ACC112 (cell line): ENCODE results near the gene NTM.

Experiments
- H2AFZ ChIP-seq: fragments of 200-600 bp; sonication (generic); one replicate; pipeline ENCODE4 v1.6.0; 2017; ENCODE audit warnings: antibody characterized with exemption, low read length; ENCODE audit not compliant: unreplicated experiment
- H3K27ac ChIP-seq: fragments of 200-600 bp; sonication (generic); 2 replicates; pipeline ENCODE4 v1.5.1; 2014; ENCODE audit warnings: low read depth, mild to moderate bottlenecking, antibody characterized with exemption, low read length, moderate library complexity
- H3K27me3 ChIP-seq: fragments of 200-600 bp; sonication (generic); 2 replicates; pipeline ENCODE4 v1.6.1; 2014; ENCODE audit warnings: mild to moderate bottlenecking, antibody characterized with exemption, low read length, moderate library complexity, mixed read lengths; ENCODE audit not compliant: insufficient read depth
- H3K36me3 ChIP-seq: fragments of 200-600 bp; sonication (generic); 2 replicates; pipeline ENCODE4 v1.6.1; 2016; ENCODE audit warnings: mild to moderate bottlenecking, antibody characterized with exemption, low read length, moderate library complexity, mixed read lengths; ENCODE audit not compliant: insufficient read depth
- H3K4me1 ChIP-seq: fragments of 200-600 bp; sonication (generic); one replicate; pipeline ENCODE4 v1.6.1; 2016; ENCODE audit warnings: low read length, mixed read lengths; ENCODE audit not compliant: insufficient read depth, unreplicated experiment, control insufficient read depth
- H3K4me3 ChIP-seq: fragments of 200-600 bp; sonication (generic); 2 replicates; pipeline ENCODE4 v1.5.1; 2014; ENCODE audit warnings: mild to moderate bottlenecking, low read depth, low read length
- H3K79me2 ChIP-seq: fragments of 200-600 bp; sonication (generic); one replicate; pipeline ENCODE4 v1.6.0; 2016; ENCODE audit warnings: low read length; ENCODE audit not compliant: control insufficient read depth, unreplicated experiment, insufficient read depth

The NTM gene

DNA sequence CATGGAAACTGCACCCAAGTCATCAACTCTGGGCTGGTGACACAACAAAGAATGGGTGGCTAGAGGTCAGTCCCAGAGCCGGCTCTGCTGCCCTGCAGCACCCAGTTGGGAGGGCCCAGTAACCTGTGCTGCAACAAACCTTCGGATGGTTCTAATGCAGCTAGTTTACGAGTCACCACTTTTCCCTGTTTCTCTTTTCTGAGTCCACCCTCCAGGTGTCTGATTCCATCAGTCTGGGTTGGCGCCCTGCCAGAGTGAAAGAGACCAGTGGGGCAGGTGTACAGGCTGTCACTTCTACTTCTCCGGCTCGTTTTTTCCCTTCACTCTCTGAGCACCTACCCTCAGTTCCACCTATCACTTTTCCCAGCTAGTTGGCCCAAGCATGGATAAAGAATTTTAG lies 572.9 kb downstream of the NTM start:
- H3K4me1 ChIP-seq = no peaks in the 10 kb centered on the region
- no peak overlapping the region for H3K4me3 ChIP-seq
- no peak overlapping the region for H3K27ac ChIP-seq
- no peak overlapping the region for H2AFZ ChIP-seq
- no peaks in the 10 kb centered on the region for H3K36me3 ChIP-seq
- H3K79me2 ChIP-seq = no peaks in the 10 kb centered on the region
- H3K27me3 ChIP-seq = no peaks in the 10 kb centered on the region

DNA sequence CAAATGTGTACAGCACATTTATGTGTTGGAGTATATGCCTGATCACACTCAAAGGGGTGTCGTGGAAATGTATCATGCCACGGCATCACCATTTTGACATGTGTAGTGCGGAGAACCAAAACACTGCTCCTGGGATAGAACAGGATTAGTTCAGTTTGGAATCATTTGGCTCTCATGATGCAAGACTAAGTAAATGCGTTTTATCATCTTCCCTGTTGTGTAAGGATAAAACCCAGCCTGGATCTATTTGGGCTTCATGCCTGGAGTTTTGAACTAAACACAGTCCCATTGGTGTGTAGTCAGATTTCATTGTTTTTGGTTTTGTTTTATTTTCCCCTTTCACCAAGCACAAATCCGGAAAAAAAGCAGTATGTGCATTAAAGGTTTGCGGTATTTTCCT lies 574.3 kb downstream of the NTM start:
- H3K27me3 ChIP-seq = no peaks in the 10 kb centered on the region
- H3K36me3 ChIP-seq = no peaks in the 10 kb centered on the region
- no peaks in the 10 kb centered on the region for H3K79me2 ChIP-seq
- H3K4me1 ChIP-seq = no peaks in the 10 kb centered on the region
- H3K27ac ChIP-seq = no peak overlapping the region
- H3K4me3 ChIP-seq = no peak overlapping the region
- H2AFZ ChIP-seq = no peak overlapping the region

DNA sequence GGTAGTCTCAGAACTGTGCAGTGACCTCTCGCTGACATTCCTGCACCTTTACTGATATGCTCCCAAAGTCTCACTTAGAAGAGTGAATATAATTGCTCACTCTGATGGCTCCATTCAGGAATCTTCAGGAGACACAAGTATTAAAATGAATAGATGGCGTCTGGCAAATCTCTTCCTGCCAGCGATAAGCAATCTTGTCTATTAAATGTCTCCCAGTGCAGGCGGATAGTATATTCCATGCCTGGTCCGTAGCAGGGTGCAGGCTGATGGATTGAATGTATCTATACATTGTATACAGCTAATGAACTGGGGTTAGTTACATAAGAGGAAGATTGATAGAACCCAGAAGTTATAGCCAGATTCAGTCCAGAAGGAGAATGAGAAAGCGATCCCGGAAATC lies 575.3 kb downstream of the NTM start:
- Histone ChIP-seq H3K4me3 (no peak overlapping the region), H3K27ac (no peak overlapping the region), H3K79me2 (no peaks in the 10 kb centered on the region), H3K27me3 (no peaks in the 10 kb centered on the region), H3K36me3 (no peaks in the 10 kb centered on the region), H3K4me1 (no peaks in the 10 kb centered on the region), H2AFZ (no peak overlapping the region)

DNA sequence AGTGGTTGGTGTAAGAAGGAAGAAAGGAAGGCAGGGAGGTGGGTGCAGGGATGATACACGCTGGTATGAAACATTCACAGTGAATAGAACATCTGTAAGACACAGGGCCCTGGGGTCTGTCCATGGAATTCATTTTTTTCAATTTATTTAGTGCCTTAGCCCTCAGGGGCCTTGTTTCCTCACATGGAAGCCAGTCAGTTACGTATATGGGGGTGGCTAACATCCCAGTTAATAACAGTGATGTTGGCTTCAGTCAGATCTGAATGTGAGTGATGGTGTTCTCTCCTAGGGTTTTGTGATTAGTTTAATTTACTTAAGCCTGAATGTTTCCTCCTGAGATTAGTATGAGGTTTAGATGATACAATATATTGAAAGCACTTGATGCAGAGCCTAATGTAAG lies 577.1 kb downstream of the NTM start:
- no peaks in the 10 kb centered on the region for H3K36me3 ChIP-seq
- H3K27me3 ChIP-seq = no peaks in the 10 kb centered on the region
- no peak overlapping the region for H3K27ac ChIP-seq
- no peaks in the 10 kb centered on the region for H3K4me1 ChIP-seq
- H3K4me3 ChIP-seq = no peak overlapping the region
- H2AFZ ChIP-seq = no peak overlapping the region
- H3K79me2 ChIP-seq = no peaks in the 10 kb centered on the region

DNA sequence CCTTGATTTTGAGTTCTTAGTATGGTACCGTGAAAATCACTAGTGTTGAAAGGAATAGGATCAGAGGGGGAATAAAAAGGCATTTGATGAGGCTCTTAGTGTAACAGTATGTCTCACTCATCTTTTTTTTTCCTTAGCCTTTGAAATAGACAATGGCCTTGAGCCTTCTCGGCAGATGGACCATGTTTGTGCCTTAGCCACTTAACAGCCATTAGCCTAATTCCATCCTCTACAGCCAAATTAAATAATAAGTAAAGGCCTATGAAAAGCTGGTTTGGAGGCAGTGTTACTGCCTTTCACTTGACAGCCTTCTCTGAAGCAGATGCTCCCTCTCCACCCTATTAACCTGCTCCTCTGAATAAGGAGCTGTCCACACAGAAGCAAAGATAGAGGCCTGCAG lies 580.7 kb downstream of the NTM start:
- no peaks in the 10 kb centered on the region for H3K27me3 ChIP-seq

DNA sequence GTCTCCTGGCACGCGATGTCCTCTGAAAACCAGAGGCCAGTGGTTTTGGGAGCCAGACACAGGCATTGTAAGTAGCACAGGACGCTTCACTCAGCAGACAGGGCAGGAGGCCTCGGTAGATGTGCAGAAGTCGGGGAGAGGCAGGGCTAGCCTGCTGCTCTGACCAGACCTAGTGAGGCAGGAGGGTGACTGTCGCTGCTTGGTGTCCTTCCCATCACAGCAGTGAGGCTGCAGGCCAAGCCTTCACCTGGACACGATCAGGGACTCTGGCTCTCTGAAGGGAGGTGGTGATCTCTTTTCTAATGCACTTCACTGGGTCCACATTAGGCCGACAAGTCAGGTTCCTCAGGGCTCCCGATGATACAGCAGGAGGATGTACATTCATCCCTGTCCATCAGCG lies 583.7 kb downstream of the NTM start:
- Histone ChIP-seq H3K36me3 (no peaks in the 10 kb centered on the region), H3K27ac (no peak overlapping the region), H3K4me1 (no peaks in the 10 kb centered on the region), H3K4me3 (no peak overlapping the region), H3K79me2 (no peaks in the 10 kb centered on the region), H3K27me3 (no peaks in the 10 kb centered on the region), H2AFZ (no peak overlapping the region)

More for the DNA sequence above, 580.7 kb downstream of the NTM start:
- Histone ChIP-seq H3K36me3 (no peaks in the 10 kb centered on the region), H3K27ac (no peak overlapping the region), H3K4me1 (no peaks in the 10 kb centered on the region), H3K79me2 (no peaks in the 10 kb centered on the region), H3K4me3 (no peak overlapping the region), H2AFZ (no peak overlapping the region)

DNA sequence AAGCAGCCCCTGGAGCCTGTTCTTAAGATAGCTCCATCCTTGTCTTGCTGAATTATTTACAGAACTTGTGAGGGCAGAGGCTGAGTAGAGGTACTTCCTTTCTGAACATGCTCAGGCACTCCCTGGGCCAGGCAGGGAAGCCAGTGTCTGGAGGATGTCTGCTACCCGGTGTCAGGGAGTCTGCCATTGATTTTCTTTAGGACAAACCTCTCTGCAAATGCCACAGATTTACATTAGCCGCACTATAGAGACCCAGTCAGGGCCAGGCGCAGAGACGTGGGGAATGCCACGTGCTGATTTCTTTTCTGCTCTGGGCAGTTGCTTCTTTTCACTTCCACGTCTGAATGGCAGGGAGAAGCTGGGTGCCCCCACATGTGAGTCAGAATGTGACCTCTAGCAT lies 585.5 kb downstream of the NTM start:
- Histone ChIP-seq H2AFZ (no peak overlapping the region), H3K36me3 (no peaks in the 10 kb centered on the region), H3K4me1 (no peaks in the 10 kb centered on the region), H3K27me3 (no peaks in the 10 kb centered on the region), H3K79me2 (no peaks in the 10 kb centered on the region), H3K27ac (no peak overlapping the region), H3K4me3 (no peak overlapping the region)

DNA sequence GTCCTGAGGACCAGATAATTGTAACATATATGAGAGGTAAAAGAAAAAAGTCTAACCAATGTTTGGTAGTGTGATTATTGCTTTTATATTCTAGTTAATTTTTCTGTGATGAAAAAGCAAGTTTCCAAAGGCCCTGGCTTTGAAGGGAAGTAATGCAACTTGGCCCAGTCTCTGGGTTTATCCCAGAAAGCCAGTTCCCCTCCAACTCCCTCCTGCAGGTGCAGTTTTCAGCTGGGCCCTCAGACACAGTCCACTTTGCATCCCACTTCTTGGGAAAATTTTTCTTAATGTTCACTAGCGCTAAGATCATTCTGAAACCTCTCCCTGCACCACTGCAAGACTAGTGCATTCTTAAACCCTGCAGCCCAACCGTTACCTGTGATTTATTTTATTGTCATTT lies 586.8 kb downstream of the NTM start:
- H2AFZ ChIP-seq = no peak overlapping the region
- no peak overlapping the region for H3K4me3 ChIP-seq
- no peaks in the 10 kb centered on the region for H3K79me2 ChIP-seq
- H3K27ac ChIP-seq = no peak overlapping the region
- H3K4me1 ChIP-seq = no peaks in the 10 kb centered on the region
- H3K36me3 ChIP-seq = no peaks in the 10 kb centered on the region
- H3K27me3 ChIP-seq = no peaks in the 10 kb centered on the region

DNA sequence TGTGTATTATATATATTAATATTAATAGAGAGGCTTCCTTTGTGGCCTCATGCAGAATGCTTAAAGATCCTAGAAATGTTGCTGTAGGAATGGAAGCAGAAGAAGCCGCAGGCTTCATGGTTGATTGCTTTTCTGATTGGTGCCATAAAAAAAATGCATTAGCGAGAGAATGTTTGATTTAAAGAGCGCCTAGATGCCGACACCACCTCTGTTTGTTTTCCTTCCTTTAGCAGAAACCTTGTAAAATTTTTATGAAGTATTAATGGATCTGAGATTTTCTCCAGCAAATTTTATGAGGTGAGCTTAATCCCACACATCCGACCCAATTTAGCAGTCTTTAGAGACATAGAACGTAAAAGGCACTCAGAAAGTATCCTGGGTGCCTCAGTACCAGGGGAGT lies 587.5 kb downstream of the NTM start:
- H3K36me3 ChIP-seq = no peaks in the 10 kb centered on the region
- H3K27me3 ChIP-seq = no peaks in the 10 kb centered on the region
- no peaks in the 10 kb centered on the region for H3K79me2 ChIP-seq
- H2AFZ ChIP-seq = no peak overlapping the region
- no peaks in the 10 kb centered on the region for H3K4me1 ChIP-seq
- H3K27ac ChIP-seq = no peak overlapping the region
- H3K4me3 ChIP-seq = no peak overlapping the region

DNA sequence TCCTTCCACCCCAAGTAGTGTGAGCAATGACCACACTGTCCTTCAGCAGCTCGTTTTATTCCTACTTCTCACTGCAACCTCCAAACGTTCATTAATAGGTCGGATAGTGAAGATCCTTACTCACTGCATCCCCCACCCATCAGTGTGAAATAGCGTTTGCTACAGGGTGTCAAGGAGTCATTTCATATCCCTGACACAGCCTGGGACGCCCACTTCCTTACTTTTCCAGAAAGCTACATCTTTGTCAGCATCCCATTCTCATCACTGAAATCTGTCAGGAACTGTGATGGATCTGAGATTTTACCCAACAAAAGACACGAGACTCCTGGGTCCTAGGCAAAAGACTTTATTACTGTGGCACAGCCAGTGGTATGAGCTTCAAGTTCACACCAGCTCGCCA lies 592.4 kb downstream of the NTM start:
- no peak overlapping the region for H2AFZ ChIP-seq
- no peaks in the 10 kb centered on the region for H3K79me2 ChIP-seq
- H3K4me3 ChIP-seq = no peak overlapping the region
- H3K36me3 ChIP-seq = no peaks in the 10 kb centered on the region
- no peak overlapping the region for H3K27ac ChIP-seq
- H3K27me3 ChIP-seq = no peaks in the 10 kb centered on the region
- H3K4me1 ChIP-seq = no peaks in the 10 kb centered on the region

DNA sequence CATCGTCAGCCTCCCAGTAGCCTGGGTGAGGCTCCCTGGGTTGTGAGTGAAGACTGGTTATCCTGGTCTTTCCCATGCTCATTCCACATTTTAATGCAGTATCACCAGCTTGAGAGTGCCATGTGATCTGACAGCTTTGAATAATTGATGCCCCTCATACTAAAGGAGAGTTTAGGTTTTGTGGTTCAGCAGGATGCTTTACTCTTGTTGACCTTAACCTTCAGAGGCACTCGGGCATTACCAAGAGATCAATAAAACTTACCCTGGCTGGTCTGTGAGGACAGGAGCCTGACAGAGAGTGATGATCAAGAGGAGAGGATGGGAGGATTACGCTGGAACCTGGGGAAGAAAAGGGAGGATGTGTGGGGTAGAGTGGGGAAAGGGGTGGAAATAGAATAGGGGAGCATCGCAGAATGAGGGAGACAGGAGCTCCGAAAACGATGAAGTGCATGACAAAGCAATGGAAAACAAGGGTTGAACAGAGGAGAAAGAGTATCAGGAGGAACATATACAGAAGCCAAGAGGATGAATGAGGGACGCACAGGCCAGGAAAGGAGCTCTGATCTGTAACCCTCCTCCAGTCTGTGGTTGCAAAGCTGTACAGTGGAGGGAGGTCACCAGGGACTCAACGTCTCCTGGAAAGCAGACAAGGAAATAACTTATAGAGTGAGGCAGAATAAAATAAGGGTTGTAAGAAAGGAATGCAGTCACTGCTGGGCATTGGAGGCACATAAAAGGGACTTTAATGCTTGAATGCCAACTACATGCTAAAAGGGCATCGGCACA lies 594.5 kb downstream of the NTM start:
- H3K79me2 ChIP-seq = no peaks in the 10 kb centered on the region
- no peak overlapping the region for H3K4me3 ChIP-seq
- no peak overlapping the region for H2AFZ ChIP-seq
- H3K4me1 ChIP-seq = no peaks in the 10 kb centered on the region
- no peaks in the 10 kb centered on the region for H3K27me3 ChIP-seq
- no peaks in the 10 kb centered on the region for H3K36me3 ChIP-seq
- no peak overlapping the region for H3K27ac ChIP-seq
